GM13977 (cell line): Measurements from ENCODE around the gene RNF20.

Source experiments
- DNase-seq: peaks from one replicate; pipeline ENCODE4 v3.0.0; 2012; ENCODE audit warnings: low spot score
- CTCF ChIP-seq: IDR thresholded peaks from 2 replicates; pipeline ENCODE4 v1.5.1; 2012; ENCODE audit warnings: mild to moderate bottlenecking, control low read depth; ENCODE audit not compliant: insufficient read depth; ENCODE audit errors: extremely low read depth, missing control alignments
- in situ Hi-C: fragments of 300-500 bp; cut with MboI; formaldehyde crosslinking; loops from one replicate; pipeline ENCODE4 v1.12.0; 2022; ENCODE audit warnings: low sequenced_read_pairs, low pct_unique_long_range_greater_than_20kb, mixed read lengths, inconsistent platforms; ENCODE audit not compliant: unreplicated experiment

Gene RNF20

DNA sequence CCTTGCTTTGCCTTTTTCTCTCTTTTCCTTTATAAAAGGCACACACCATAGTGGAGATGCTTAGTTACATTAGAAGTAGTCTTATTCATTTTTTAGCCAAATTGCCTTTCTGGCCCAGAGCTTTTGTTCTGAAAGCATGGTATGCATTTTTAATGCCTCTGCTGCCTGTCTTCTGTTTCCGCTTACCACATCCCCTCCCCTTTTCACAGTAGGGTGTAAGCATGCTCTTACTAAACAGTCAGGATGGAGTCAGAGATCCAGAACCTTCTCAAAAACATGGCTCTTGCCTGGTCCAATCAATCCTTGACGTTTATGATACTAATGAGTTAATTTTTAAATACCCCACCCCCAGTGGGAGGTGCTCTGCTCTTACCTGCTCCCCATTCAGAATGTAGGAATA lies 38.7 kb downstream of the RNF20 start:
- no peak for TF ChIP-seq CTCF
- no peak for DNase-seq
- in situ Hi-C loops: no loop called here

DNA sequence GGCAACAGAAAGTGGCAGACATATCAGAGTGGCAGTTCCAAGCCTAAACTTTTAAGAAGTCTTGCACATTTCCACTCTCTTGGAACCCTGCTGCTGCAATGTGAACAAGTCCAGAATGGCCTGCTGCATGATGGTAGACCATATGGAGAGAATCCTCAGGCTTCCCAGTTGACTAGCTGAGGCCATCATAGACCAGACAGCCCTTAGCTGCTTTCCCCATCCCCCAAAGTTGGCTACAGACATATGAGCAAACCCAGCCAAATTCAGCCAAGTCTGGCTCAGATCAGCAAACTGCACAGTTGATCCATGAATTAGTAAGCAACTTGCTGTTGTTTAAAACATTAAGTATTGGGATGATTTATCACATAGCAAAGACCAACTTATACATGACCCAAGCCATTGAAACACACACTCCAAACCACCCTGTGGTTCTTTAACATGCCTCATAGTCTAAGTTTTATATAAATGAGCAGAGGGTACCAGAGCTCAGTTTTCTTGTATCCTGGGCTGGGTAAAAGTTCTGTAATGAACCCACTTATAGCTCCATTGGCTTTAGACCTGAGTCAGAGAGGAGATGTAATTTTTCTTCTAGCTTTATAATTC lies 41.2 kb downstream of the RNF20 start:
- TF ChIP-seq CTCF: no peak
- in situ Hi-C loops: no loop called here
- DNase-seq: no peak

DNA sequence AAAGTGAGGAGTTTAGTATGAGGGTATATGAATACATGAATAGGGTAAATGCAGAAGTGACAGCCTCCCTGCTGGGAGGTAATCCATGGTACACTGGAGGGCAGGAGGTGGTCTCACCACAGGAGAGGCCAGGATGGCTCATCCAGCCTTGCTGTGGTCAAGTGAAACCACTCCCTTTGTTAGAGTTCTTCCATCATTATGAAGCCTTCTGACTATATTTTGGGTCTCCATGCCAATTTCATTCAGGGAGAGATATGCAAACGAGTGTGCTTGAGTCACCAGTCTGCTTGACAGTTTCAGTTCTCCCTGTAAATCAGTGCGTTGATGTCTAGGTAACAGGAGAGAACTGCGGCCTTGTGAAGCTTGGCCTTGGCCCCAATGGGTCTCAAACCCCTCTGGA lies 44.7 kb downstream of the RNF20 start:
- no peak for DNase-seq
- TF ChIP-seq CTCF: no peak
- in situ Hi-C loops: no loop called here

GRCh38 chr9:101579711-101580545 lies 46.3 kb downstream of the RNF20 start:
- DNase-seq: no peak
- in situ Hi-C loops: no loop called here
- no peak for TF ChIP-seq CTCF

- no peak for DNase-seq
- no peak for TF ChIP-seq CTCF
- in situ Hi-C loops: no loop called here
Observed at GRCh38 chr9:101582553-101582952, 48.9 kb downstream of the RNF20 start.

- DNase-seq: no peak
- TF ChIP-seq CTCF: no peak
- in situ Hi-C loops: no loop called here
Observed at GRCh38 chr9:101585740-101586139, 52.1 kb downstream of the RNF20 start.
